ENCODE results near the gene UBE2V1.

- TF ChIP-seq CTCF (IDR thresholded peaks at IDR 0.05; ENCODE audit: insufficient read depth, low read length, poor library complexity, severe bottlenecking) (no peak), EZH2phosphoT487 (conservative IDR thresholded peaks at IDR 0.05; ENCODE audit: low read length) (no peak)
These were observed 15.1 kb downstream of the UBE2V1 start for GRCh38 chr20:50097843-50098242.

All from SU-DHL-6 (cell line).